Activated T-cell treated with anti-CD3 and anti-CD28 coated beads, Interleukin-2, amount 50 U/mL, for 4 hours (primary cell): ENCODE data around the gene KIAA1671. TPM values are rescaled to one million over a fixed set of nuclear protein-coding genes. Genes with fewer than 3 reads are reported as not detected.
A peak's percentile ranks its signal among the peaks of the same experiment; 100 is the strongest.
"Not testable (repeated sequence)": the region's sequence is repeated elsewhere in the genome, so short reads cannot be mapped to it uniquely, and the experiment has no call there.

Source experiments
- ATAC-seq, 2 donors: fragments of 200-7000 bp; cut with Tn5 transposase; one replicate each; pipeline ENCODE4 v1.10.0; 2021
- DNase-seq: peaks from one replicate; pipeline ENCODE4 v3.0.0-alpha.2; 2020
- H3K27me3 Mint-ChIP-seq: one replicate; pipeline ENCODE4 v1.8.0; 2021; ENCODE audit warnings: low read depth, mixed read lengths
- H3K36me3 Mint-ChIP-seq: one replicate; pipeline ENCODE4 v1.8.0; 2022; ENCODE audit warnings: mixed read lengths; ENCODE audit not compliant: insufficient read depth
- H3K4me1 Mint-ChIP-seq: one replicate; pipeline ENCODE4 v1.8.0; 2021; ENCODE audit warnings: low read depth, mixed read lengths
- H3K4me3 Mint-ChIP-seq: one replicate; pipeline ENCODE4 v1.8.0; 2021; ENCODE audit warnings: mild to moderate bottlenecking, moderate library complexity, mixed read lengths
- H3K9me3 Mint-ChIP-seq: one replicate; pipeline ENCODE4 v1.8.0; 2021; ENCODE audit warnings: mixed read lengths
- total RNA-seq, 3 donors: library from RNA; stranded (reverse); gene quantifications; one replicate each; pipeline ENCODE4 v1.2.1, GENCODE V29; 2021

KIAA1671 gene
- total RNA-seq = 1 to 10 TPM; 4.0 to 9.7 (median 7.3) TPM

DNA sequence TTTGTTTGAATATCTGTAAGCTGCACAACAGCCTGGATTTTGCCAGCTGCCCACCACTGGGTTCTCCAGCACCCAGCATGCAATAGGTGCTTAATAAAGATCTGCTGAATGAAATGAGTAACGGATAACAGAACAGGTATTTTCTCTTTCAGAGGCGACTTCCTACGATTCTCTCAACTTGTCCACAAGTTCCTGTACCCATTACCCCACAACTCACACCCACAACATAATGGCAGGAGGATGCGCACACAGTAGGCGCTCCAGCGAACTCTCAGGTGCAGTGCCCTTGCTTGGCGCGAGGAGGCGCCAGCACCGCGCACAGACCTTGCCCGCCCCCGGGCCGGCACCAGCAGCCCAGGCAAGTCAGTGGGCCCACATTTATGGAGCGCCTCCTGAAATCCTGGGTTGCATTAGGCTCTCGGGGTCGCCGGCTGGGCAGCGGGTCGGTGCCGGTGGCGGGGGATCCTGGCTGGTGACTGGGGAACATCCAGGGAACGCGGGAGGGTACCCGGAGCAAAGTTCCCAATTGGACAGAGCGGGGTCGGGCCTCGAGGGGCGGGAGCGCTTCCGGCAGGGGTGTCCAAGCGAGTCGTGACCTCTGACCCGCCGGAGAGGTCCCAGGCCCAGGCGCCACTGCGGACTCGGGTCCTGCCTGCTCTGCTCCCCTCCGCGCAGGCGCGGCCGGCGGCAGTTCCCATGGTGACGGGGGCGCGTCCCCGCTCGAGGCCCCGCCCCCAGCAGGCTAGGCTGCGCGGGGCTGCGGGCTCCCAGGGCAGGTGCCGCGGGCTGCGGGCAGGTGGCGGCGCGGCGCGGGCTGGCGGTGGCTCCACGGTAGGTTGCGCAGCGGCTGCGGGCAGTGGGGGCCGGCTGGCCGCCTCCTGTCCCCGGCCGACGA lies at the start of gene KIAA1671:
Gene KIAA1671, plus strand, starts transcription at position 775 of the 895 bp plus-strand sequence. CDS start 75,284 bp downstream, outside the sequence.
- H3K36me3 Mint-ChIP-seq = no peaks in the 10 kb centered on the region
- peak within 1 kb of the TSS; percentile 79 for H3K4me3 Mint-ChIP-seq

DNA sequence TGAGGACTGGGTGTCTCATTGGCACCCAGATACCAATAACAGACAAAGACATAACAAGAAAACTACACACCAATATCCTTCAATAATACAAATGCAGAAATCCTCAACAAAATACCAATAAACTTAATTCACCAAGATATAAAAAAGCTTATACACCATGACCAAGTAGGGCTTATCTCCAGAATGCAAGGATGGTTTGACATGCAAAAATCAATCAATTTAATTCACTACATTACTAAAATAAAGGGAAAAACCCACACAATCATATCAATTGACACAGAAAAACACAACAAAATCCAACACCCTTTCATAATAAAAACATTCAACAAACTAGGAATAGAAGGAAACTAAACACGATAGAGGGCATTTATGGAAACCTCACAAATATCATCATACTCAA lies 46.6 kb upstream of the KIAA1671 start:
- H3K9me3 Mint-ChIP-seq = peaks cover 16% of the 10 kb centered on the region
- no peaks in the 10 kb centered on the region for H3K27me3 Mint-ChIP-seq
- ATAC-seq = no peak
- H3K4me1 Mint-ChIP-seq = no peaks in the 10 kb centered on the region
- H3K4me3 Mint-ChIP-seq = no peak overlapping the region
- DNase-seq = no peak
- peaks cover 20% of the 10 kb centered on the region for H3K36me3 Mint-ChIP-seq

More for the DNA sequence above, at the start of gene KIAA1671:
- ATAC-seq (peak; percentile 98), DNase-seq (peak; percentile 82)
- Mint-ChIP-seq H3K4me1 (peaks cover 17% of the 10 kb centered on the region), H3K9me3 (no peaks in the 10 kb centered on the region), H3K27me3 (peaks cover 61% of the 10 kb centered on the region)

DNA sequence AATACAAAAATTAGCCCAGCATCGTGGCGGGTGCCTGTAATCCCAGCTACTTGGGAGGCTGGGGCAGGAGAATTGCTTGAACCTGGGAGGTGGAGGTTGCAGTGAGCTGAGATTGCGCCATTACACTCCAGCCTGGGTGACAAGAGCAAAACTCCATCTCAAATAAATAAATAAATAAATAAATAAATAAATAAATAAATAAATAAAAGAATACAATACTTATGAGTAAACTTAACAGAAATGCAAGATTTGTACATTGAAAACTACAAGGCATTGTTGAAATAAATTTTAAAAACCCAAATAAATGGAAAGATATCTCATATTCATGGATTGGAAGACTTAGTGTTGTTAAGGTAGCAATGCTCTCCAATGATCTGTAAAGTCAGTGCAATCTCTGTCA lies 45.4 kb upstream of the KIAA1671 start:
- not testable (repeated sequence) for H3K4me1 Mint-ChIP-seq, ATAC-seq, H3K4me3 Mint-ChIP-seq, H3K27me3 Mint-ChIP-seq, DNase-seq
- H3K9me3 Mint-ChIP-seq = peaks cover 16% of the 10 kb centered on the region
- peaks cover 20% of the 10 kb centered on the region for H3K36me3 Mint-ChIP-seq

DNA sequence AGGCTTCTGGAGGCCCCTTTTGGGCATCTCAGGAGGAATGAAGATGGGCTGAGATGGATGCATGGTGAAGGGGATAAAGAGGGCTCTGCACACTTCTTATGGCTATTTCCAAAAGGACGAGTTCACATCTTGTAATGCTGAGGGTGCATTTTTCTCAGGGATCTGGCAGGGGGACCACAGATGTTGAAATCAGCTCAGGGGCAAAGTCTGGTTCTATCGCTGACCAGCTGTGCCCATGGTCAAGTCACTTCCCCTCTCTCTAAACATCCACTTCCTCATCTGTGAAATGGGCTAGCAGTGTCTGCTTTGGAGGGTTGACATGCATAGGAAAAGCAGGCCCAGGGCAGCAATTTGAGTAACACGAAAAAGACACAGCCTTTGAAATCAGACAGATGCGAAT lies 32.5 kb upstream of the KIAA1671 start:
- ATAC-seq (no peak), DNase-seq (no peak)

DNA sequence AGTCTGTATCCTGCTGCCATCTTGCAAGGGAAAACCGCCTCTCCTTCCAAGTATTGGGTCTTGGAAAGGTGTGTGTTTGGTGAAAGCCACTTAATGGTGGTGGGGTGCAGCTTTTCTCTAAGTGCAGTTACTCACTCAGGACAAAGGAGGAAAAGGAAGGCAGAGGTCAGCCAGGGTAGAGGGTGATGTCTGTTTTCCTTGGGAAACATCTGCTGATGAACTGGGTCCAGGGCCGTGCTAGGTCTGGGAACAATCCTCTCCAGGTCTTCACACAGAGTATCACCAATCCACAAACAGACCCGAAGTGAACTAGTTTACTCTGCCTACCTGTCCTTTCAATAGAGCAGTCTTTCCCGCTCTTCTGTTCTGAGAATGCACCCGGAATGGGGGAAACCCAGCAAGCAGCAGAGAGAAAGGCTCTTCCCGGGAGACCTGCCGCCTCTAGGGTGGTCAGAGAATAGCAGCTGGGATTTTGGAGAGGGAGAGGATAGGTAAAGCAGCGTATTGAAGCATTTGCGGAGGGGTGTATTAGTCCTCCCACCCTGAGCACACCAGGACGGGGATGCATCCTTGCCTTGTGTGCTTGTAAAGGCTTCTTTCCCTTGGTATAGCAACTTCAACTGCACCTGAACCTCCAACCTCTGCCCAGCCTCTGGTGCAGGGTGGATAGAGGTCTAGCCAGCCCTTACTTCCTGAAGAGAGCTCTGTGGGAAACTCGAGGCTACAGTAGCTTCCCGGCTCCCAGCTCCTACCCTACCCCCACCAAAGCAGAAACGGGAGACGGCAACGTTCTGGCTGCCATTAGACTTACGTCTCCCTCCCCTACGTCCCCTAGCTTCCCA lies 26.7 kb upstream of the KIAA1671 start:
- peaks cover 8% of the 10 kb centered on the region for H3K27me3 Mint-ChIP-seq
- DNase-seq (no peak), ATAC-seq (no peak)
- H3K36me3 Mint-ChIP-seq = no peaks in the 10 kb centered on the region
- no peaks in the 10 kb centered on the region for H3K9me3 Mint-ChIP-seq
- H3K4me3 Mint-ChIP-seq = no peak overlapping the region
- H3K4me1 Mint-ChIP-seq = no peaks in the 10 kb centered on the region

More for the DNA sequence above, 32.5 kb upstream of the KIAA1671 start:
- no peaks in the 10 kb centered on the region for H3K27me3 Mint-ChIP-seq
- peaks cover 1% of the 10 kb centered on the region for H3K36me3 Mint-ChIP-seq
- H3K9me3 Mint-ChIP-seq = no peaks in the 10 kb centered on the region
- no peak overlapping the region for H3K4me3 Mint-ChIP-seq
- no peaks in the 10 kb centered on the region for H3K4me1 Mint-ChIP-seq

DNA sequence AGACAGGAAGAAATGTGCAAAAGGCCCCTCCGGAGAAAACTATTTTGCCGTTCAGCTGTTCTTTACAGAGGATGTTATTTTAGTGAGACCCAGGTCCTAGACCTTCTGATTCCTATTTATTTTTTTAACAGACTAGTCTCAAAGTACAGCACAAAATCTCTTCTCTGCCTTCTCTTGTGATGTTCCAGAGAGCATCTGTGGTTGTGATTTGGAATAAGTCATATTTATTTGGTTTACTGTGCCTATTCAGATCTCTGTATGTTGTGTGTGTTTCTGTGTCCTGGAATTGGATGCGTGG lies 26.1 kb upstream of the KIAA1671 start:
- Mint-ChIP-seq H3K36me3 (no peaks in the 10 kb centered on the region), H3K27me3 (peaks cover 8% of the 10 kb centered on the region), H3K9me3 (no peaks in the 10 kb centered on the region), H3K4me1 (no peaks in the 10 kb centered on the region), H3K4me3 (no peak overlapping the region)
- no peak for ATAC-seq
- no peak for DNase-seq

DNA sequence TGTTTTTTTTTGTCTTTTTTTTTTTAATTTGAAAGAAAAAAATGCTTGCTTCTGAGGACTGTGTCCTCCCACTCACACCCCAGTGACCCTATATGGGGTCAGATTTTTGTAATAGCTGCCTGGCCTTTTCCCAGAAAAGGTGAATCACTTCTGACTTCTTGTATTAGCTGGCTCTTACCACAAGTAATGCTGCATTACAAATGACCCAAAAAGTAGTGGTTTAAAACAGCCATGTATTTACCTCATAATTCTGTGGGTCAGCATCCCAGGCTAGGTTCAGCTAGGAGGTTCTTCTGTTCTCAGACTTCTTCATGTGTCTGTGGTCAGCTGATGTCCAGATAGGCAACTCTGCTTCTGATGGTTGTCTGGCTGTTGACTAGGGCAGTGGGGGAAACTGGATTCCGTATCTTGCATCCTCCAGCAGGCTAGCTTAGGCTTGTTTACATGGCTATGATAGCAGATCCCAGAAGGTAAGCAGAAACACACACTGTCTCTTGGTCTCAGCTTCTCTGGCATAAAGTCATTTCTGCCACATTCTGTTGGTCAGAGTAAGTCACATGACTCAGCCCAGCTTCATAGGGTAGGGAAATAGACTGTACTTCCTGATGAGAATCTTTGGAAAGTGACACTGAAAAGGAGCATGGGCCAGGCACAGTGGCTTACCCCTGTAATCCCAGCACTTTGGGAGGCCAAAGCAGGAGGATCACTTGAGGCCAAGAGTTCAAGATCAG lies 25.5 kb upstream of the KIAA1671 start:
- Mint-ChIP-seq H3K36me3 (no peaks in the 10 kb centered on the region), H3K4me1 (no peaks in the 10 kb centered on the region), H3K9me3 (no peaks in the 10 kb centered on the region), H3K27me3 (peaks cover 8% of the 10 kb centered on the region), H3K4me3 (no peak overlapping the region)
- DNase-seq (no peak), ATAC-seq (no peak)

DNA sequence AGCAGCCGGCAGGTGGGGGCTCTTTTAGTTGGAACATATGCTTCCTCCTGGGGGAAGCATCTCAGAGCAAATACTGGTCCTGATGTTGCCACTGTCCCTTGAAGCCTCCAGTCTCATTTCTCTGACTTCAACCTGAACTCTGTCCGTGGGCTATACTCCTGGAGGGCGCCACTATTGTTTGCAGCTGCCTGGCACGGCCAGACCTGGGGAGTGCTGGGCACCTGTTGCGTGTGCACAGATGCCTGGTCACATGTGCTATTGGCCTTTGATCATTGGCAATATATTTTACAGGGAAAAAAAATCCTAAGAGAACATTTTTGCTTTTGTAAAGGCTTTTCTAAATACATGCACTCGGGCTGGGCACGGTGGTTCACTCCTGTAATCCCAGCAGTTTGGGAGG lies 24.2 kb upstream of the KIAA1671 start:
- DNase-seq (no peak), ATAC-seq (no peak)
- Mint-ChIP-seq H3K36me3 (no peaks in the 10 kb centered on the region), H3K4me3 (no peak overlapping the region), H3K4me1 (no peaks in the 10 kb centered on the region), H3K9me3 (no peaks in the 10 kb centered on the region), H3K27me3 (peaks cover 9% of the 10 kb centered on the region)

DNA sequence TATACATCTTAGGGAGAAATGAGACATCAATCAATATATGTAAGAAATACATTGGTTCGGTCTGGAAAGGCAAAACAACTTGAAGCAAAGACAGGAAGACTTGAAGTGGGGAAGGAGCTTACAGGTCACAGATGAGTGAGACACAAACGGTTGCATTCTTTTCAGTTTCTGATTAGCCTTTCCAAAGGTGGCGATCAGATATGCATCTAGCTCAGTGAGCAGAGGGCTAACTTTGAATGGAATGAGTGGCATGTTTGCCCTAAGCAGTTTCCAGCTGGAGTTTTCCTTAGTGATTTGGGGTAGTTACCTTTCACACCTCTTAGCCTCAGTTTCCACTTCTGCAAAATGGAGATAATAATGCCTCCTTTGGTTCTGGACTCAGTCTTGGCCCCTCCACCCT lies 21.8 kb upstream of the KIAA1671 start:
- Mint-ChIP-seq H3K27me3 (peaks cover 9% of the 10 kb centered on the region), H3K36me3 (no peaks in the 10 kb centered on the region), H3K9me3 (no peaks in the 10 kb centered on the region), H3K4me3 (no peak overlapping the region), H3K4me1 (no peaks in the 10 kb centered on the region)
- DNase-seq = no peak
- ATAC-seq = no peak

DNA sequence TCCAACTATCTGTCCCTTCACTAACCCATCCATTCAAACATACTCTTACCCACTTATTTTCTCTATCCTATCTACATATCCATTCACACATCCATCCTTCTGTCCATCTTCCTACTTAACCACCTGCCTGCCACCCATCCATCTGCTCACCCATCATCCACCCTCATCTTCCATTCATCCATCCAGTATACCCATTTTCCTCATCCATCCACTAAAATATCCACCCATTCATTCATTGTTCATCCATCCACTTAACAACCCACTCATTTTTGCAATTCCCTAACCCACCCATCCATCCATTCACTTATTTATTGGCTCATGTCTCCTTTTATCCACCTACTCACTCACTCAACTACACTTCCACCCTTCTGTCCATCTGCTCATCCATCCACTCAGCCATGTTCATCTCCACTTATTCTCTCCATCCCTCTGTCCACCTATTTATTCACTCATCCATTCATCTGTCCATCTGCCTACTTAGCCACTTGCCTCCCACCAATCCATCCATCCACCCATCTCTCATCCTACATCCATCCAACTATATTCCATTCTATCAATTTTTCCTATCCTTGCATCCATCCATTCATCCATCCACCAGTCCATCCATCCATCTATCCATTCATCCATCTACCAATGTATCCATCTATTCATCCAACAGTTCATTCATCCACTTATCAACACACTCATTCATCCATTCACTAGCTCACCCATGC lies 16.6 kb upstream of the KIAA1671 start:
- Mint-ChIP-seq H3K4me1 (no peaks in the 10 kb centered on the region), H3K36me3 (no peaks in the 10 kb centered on the region), H3K27me3 (peaks cover 8% of the 10 kb centered on the region), H3K4me3 (no peak overlapping the region), H3K9me3 (no peaks in the 10 kb centered on the region)
- ATAC-seq (no peak), DNase-seq (no peak)

DNA sequence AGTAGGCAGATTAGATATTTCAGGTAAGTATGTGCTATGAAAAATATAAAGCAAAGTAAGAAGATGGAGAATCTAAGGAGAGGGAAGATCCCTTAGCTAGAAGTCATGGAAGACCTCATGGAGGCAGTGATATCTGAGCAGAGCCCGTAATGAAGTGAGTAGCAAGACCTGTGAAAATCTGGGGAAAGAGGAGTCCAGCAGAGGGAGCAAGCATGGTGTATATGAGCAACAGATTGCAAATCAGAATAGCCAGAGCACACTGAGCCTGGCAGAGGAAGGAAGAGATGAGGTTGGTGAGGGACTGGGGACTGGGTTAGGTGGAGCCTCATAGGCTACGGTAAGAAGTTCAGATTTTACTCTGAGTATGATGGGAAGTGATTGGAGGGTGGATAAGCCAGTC lies 15.4 kb upstream of the KIAA1671 start:
- Mint-ChIP-seq H3K36me3 (no peaks in the 10 kb centered on the region), H3K4me1 (no peaks in the 10 kb centered on the region), H3K4me3 (no peak overlapping the region), H3K27me3 (peaks cover 8% of the 10 kb centered on the region), H3K9me3 (no peaks in the 10 kb centered on the region)
- no peak for ATAC-seq
- DNase-seq = no peak

DNA sequence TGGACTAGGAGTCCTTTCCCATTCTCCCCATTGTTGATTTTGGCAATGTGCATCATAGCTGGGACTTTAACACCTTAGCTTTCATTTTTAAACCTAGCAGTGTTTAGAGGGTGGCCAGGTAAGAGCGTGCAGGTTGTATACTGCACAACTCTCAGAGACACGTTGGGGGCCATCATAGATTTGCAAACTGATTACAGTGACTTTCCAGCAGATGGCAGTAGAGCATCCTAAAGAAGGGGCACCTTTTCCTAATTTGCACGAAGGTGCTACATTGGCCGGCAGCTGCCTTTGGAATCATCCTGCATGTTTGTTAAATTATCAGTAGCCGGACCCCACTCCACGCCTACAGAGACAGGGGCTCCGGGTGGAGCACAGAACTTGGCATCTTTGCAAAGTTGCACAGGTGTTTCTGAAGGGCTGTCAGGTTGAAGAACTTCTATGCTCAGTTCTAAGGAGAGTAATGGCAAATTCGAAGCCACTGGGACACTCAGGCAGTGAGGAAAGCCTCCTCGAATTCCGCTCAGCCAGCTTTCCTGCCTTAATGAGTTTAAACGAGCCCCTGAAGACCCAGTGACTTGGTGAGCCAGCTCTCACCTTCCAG lies 13.7 kb upstream of the KIAA1671 start:
- ATAC-seq = peak in 1 of 2 donors; percentile 57
- Mint-ChIP-seq H3K27me3 (peaks cover 6% of the 10 kb centered on the region), H3K4me3 (no peak overlapping the region)

DNA sequence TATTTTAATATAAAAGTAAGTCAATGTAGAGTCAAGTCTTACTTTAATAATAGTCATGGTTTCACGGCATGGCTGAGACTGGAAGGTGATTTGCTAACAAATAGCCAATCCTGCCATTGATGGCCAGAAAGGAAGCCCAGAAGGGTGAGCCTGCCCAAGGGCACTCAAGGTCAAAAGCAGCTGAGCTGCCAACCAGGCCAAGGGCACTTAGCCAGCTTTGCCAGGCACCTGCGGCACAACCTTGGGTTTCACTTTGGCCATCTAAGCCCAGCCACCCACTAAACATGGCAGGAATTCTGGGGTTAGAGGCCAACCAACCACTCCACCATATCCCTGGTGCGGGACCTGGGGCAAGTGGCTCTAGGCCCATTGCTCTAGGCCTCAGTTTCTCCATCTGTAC lies 10.2 kb upstream of the KIAA1671 start:
- ATAC-seq (no peak), DNase-seq (no peak)
- H3K27me3 Mint-ChIP-seq = peaks cover 25% of the 10 kb centered on the region
- no peaks in the 10 kb centered on the region for H3K4me1 Mint-ChIP-seq
- no peak overlapping the region for H3K4me3 Mint-ChIP-seq
- H3K36me3 Mint-ChIP-seq = no peaks in the 10 kb centered on the region
- no peaks in the 10 kb centered on the region for H3K9me3 Mint-ChIP-seq

More for the DNA sequence above, 13.7 kb upstream of the KIAA1671 start:
- Mint-ChIP-seq H3K9me3 (no peaks in the 10 kb centered on the region), H3K4me1 (no peaks in the 10 kb centered on the region), H3K36me3 (no peaks in the 10 kb centered on the region)
- DNase-seq = no peak
